HEK293 (cell line): Measurements from ENCODE around the gene CBX2.

Experiments used
- CTCF ChIA-PET: fragments of 350-600 bp; formaldehyde crosslinking; extraction: SDS; loops from one replicate; lab custom pipeline; 2021; ENCODE audit warnings: antibody characterized with exemption; lab: Yijun Ruan, JAX
- POLR2A ChIA-PET: fragments of 300-600 bp; formaldehyde crosslinking; extraction: SDS; loops from one replicate; lab custom pipeline; 2020; ENCODE audit warnings: antibody characterized with exemption, inconsistent platforms; lab: Yijun Ruan, JAX
- H3K27ac ChIP-seq: fragments of 200-500 bp; sonication (Bioruptor generic); 2 replicates; pipeline ENCODE4 v1.5.1; 2014; ENCODE audit warnings: low read depth, low read length, control low read depth, inconsistent platforms; ENCODE audit errors: extremely low read depth
- H3K36me3 ChIP-seq, 2 experiments: fragments of 200-500 bp in 1 of 2; sonication (Bioruptor generic) in 1 of 2; 1 replicate in 1 of 2; 2 replicates in 1 of 2; pipeline ENCODE4 v1.5.1; 2014 to 2017; ENCODE audit warnings: inconsistent platforms in 2 of 2, low read length in 2 of 2; ENCODE audit not compliant: control insufficient read depth in 2 of 2, insufficient read depth in 1 of 2
- H3K4me1 ChIP-seq: fragments of 200-500 bp; sonication (Bioruptor generic); 2 replicates; pipeline ENCODE4 v1.5.1; 2014; ENCODE audit warnings: mild to moderate bottlenecking, low read length, inconsistent platforms; ENCODE audit not compliant: control insufficient read depth, insufficient read depth
- H3K4me3 ChIP-seq: 2 replicates; pipeline ENCODE4 v1.5.1; 2011; ENCODE audit warnings: low read depth, mild to moderate bottlenecking, control low read depth, low read length, moderate library complexity
- H3K9me3 ChIP-seq: fragments of 200-500 bp; sonication (Bioruptor generic); 2 replicates; pipeline ENCODE4 v1.5.1; 2014; ENCODE audit warnings: low read depth, low read length, inconsistent platforms; ENCODE audit not compliant: control insufficient read depth, insufficient read depth
- HIC1 ChIP-seq: fragments of 450-650 bp; formaldehyde crosslinking; IDR thresholded peaks from 2 replicates; pipeline ENCODE4 v1.5.1; 2016; ENCODE audit warnings: missing biosample characterization, missing genetic modification characterization
- IKZF3 ChIP-seq: fragments of 450-650 bp; IDR thresholded peaks from 2 replicates; pipeline ENCODE4 v1.5.0; 2018; ENCODE audit warnings: missing biosample characterization, mild to moderate bottlenecking, missing genetic modification characterization, moderate library complexity
- KLF9 ChIP-seq: fragments of 450-650 bp; formaldehyde crosslinking; IDR thresholded peaks from 2 replicates; pipeline ENCODE4 v1.5.1; 2016; ENCODE audit warnings: missing biosample characterization, missing genetic modification characterization, low read depth
- PATZ1 ChIP-seq: fragments of 450-650 bp; formaldehyde crosslinking; IDR thresholded peaks from 2 replicates; pipeline ENCODE4 v1.5.1; 2016; ENCODE audit warnings: missing biosample characterization, missing genetic modification characterization
- SCRT1 ChIP-seq: fragments of 450-650 bp; formaldehyde crosslinking; IDR thresholded peaks from 2 replicates; pipeline ENCODE4 v1.5.1; 2016; ENCODE audit warnings: missing biosample characterization, missing genetic modification characterization, borderline replicate concordance
- ZBTB6 ChIP-seq: fragments of 450-650 bp; formaldehyde crosslinking; IDR thresholded peaks from 2 replicates; pipeline ENCODE4 v1.5.1; 2017; ENCODE audit warnings: missing biosample characterization, missing genetic modification characterization
- ZFP3 ChIP-seq: fragments of 450-650 bp; formaldehyde crosslinking; IDR thresholded peaks from 2 replicates; pipeline ENCODE4 v1.5.1; 2016; ENCODE audit warnings: low read depth, missing biosample characterization, missing genetic modification characterization
- ZIC2 ChIP-seq: fragments of 450-650 bp; formaldehyde crosslinking; IDR thresholded peaks from 2 replicates; pipeline ENCODE4 v1.5.1; 2016; ENCODE audit warnings: missing biosample characterization, missing genetic modification characterization
- ZNF146 ChIP-seq: fragments of 450-650 bp; formaldehyde crosslinking; IDR thresholded peaks from 2 replicates; pipeline ENCODE4 v1.5.1; 2016; ENCODE audit warnings: missing biosample characterization, missing genetic modification characterization
- ZNF221 ChIP-seq: fragments of 450-650 bp; formaldehyde crosslinking; IDR thresholded peaks from 2 replicates; pipeline ENCODE4 v1.5.1; 2017; ENCODE audit warnings: missing biosample characterization, missing genetic modification characterization, borderline replicate concordance
- ZNF366 ChIP-seq: fragments of 450-650 bp; formaldehyde crosslinking; conservative IDR thresholded peaks from 2 replicates; pipeline ENCODE4 v1.5.1; 2016; ENCODE audit warnings: missing biosample characterization, missing genetic modification characterization
- ZNF449 ChIP-seq: fragments of 450-650 bp; formaldehyde crosslinking; IDR thresholded peaks from 2 replicates; pipeline ENCODE4 v1.5.1; 2017; ENCODE audit warnings: missing biosample characterization, mild to moderate bottlenecking, missing genetic modification characterization, moderate library complexity
- ZNF600 ChIP-seq: fragments of 450-650 bp; formaldehyde crosslinking; IDR thresholded peaks from 2 replicates; pipeline ENCODE4 v1.5.1; 2016; ENCODE audit warnings: missing biosample characterization, missing genetic modification characterization
- ZSCAN18 ChIP-seq: fragments of 450-650 bp; formaldehyde crosslinking; IDR thresholded peaks from 2 replicates; pipeline ENCODE4 v1.5.1; 2016; ENCODE audit warnings: missing biosample characterization, missing genetic modification characterization
- ZSCAN5A ChIP-seq: fragments of 450-650 bp; formaldehyde crosslinking; IDR thresholded peaks from 2 replicates; pipeline ENCODE4 v1.5.1; 2016; ENCODE audit warnings: missing biosample characterization, missing genetic modification characterization

The CBX2 gene

GRCh38 chr17:79830763-79831264, 52.9 kb downstream of the CBX2 start:
- Histone ChIP-seq H3K36me3 (peaks cover 0 to 27% of the 10 kb centered on the region in 2 experiments; a peak in 1 of 3 replicates), H3K4me3 (no peak overlapping the region), H3K27ac (no peak overlapping the region), H3K4me1 (peaks cover 11% of the 10 kb centered on the region; the same call in 1 of the 2 replicates), H3K9me3 (no peaks in the 10 kb centered on the region)
- CTCF ChIA-PET = interaction anchor here (0.8 to 1.8 kb wide), 5 partner anchors 9 to 90 kb away, joined by 3 to 9 read pairs (median 3); partner anchors contain the start of gene CBX4
- POLR2A ChIA-PET = interaction anchor here (1.3 to 4.2 kb wide), 3 partner anchors 9 to 34 kb away, joined by 6 to 32 read pairs (median 7); partner anchors contain the start of genes CBX4 and CBX8
- TF ChIP-seq ZFP3 (tag by site-specific recombination) = no peak
- no peak for TF ChIP-seq ZNF221 (tag by site-specific recombination)
- TF ChIP-seq HIC1 (tag by site-specific recombination) = no peak
- TF ChIP-seq ZNF366 (tag by site-specific recombination) = no peak
- TF ChIP-seq KLF9 (tag by site-specific recombination) = no peak
- TF ChIP-seq SCRT1 (tag by site-specific recombination) = no peak
- no peak for TF ChIP-seq ZSCAN5A (tag by site-specific recombination)
- TF ChIP-seq ZNF449 (tag by site-specific recombination) = peak; percentile 67; the same call in 1 of the 2 replicates
- TF ChIP-seq ZNF146 = no peak
- no peak for TF ChIP-seq ZSCAN18 (tag by site-specific recombination)
- no peak for TF ChIP-seq PATZ1
- no peak for TF ChIP-seq ZNF600
- TF ChIP-seq ZBTB6 = peak; percentile 97
- peak; percentile 82 for TF ChIP-seq ZIC2 (tag by site-specific recombination)
- no peak for TF ChIP-seq IKZF3 (tag by site-specific recombination)
